Prostate gland (tissue), 2 donors: ENCODE measurements around the gene PLGRKT.

Experiments
- CTCF ChIP-seq, 4 experiments: fragments of 200-600 bp in 2 of 4; fragments of 450-650 bp in 2 of 4; sonication (generic) in 2 of 4; IDR thresholded peaks; 1 replicate in 3 of 4; 2 replicates in 1 of 4; pipeline ENCODE4 v1.5.1; 2016 to 2019; ENCODE audit warnings: antibody characterized with exemption in 4 of 4, mild to moderate bottlenecking in 2 of 4, moderate library complexity in 2 of 4
- POLR2A ChIP-seq: fragments of 450-650 bp; IDR thresholded peaks from one replicate; pipeline ENCODE4 v1.6.1; 2016; ENCODE audit warnings: antibody characterized with exemption, mild to moderate bottlenecking
- POLR2AphosphoS5 ChIP-seq: sonication (generic); formaldehyde crosslinking; IDR thresholded peaks from one replicate; pipeline ENCODE4 v1.6.1; 2017; ENCODE audit warnings: antibody characterized with exemption

- TF ChIP-seq CTCF (IDR thresholded peaks at IDR 0.05) = no peak
- no peak for TF ChIP-seq POLR2AphosphoS5
- no peak for TF ChIP-seq POLR2A
These were observed 10.7 kb downstream of the PLGRKT start for GRCh38 chr9:5427005-5427404.
